OCI-LY7 (cell line): ENCODE data around the gene RXFP3.

ENCODE experiments used
- EZH2phosphoT487 ChIP-seq: fragments of 200-600 bp; sonication (generic); IDR thresholded peaks from 2 replicates; pipeline ENCODE4 v1.6.1; 2018; ENCODE audit warnings: low read depth, borderline replicate concordance, mild to moderate bottlenecking, mixed run types, antibody characterized with exemption, low read length, moderate library complexity, mixed read lengths
- TF ChIP-seq, protein P1 (sequence below): fragments of 200-600 bp; sonication (generic); conservative IDR thresholded peaks from 2 replicates; pipeline ENCODE4 v1.5.1; 2014; ENCODE audit warnings: mild to moderate bottlenecking, antibody characterized with exemption, low read length, moderate library complexity, mixed read lengths

GRCh38 chr5:33928283-33928682 is 7.9 kb upstream of the RXFP3 start:
- TF ChIP-seq, protein P1, sequence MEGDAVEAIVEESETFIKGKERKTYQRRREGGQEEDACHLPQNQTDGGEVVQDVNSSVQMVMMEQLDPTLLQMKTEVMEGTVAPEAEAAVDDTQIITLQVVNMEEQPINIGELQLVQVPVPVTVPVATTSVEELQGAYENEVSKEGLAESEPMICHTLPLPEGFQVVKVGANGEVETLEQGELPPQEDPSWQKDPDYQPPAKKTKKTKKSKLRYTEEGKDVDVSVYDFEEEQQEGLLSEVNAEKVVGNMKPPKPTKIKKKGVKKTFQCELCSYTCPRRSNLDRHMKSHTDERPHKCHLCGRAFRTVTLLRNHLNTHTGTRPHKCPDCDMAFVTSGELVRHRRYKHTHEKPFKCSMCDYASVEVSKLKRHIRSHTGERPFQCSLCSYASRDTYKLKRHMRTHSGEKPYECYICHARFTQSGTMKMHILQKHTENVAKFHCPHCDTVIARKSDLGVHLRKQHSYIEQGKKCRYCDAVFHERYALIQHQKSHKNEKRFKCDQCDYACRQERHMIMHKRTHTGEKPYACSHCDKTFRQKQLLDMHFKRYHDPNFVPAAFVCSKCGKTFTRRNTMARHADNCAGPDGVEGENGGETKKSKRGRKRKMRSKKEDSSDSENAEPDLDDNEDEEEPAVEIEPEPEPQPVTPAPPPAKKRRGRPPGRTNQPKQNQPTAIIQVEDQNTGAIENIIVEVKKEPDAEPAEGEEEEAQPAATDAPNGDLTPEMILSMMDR = no peak
- TF ChIP-seq EZH2phosphoT487 = no peak
